Stimulated activated CD8-positive, alpha-beta memory T cell treated with anti-CD3 and anti-CD28 coated beads, Interleukin-15, amount 100 ng/mL, for 48 hours (primary cell): ENCODE measurements around the gene MAJIN.
A peak's percentile ranks its signal among the peaks of the same experiment; 100 is the strongest.

Experiments used
- DNase-seq, 2 donors: peaks; one replicate each; pipeline ENCODE4 v3.0.0-alpha.2; 2020; ENCODE audit warnings: low read depth in 2 of 2

MAJIN gene

GRCh38 chr11:64932324-64932723 lies 39.6 kb downstream of the MAJIN start:
- no peak for DNase-seq

- no peak for DNase-seq
Observed at GRCh38 chr11:64931290-64931689, 40.6 kb downstream of the MAJIN start.

- DNase-seq = no peak
Observed at GRCh38 chr11:64930340-64930739, 41.6 kb downstream of the MAJIN start.

- no peak for DNase-seq
Observed at GRCh38 chr11:64929625-64930024, 42.3 kb downstream of the MAJIN start.

GRCh38 chr11:64928957-64929356 lies 43.0 kb downstream of the MAJIN start:
- DNase-seq = no peak

- DNase-seq = no peak
Observed at GRCh38 chr11:64926689-64927088, 45.2 kb downstream of the MAJIN start.

- DNase-seq = no peak
Observed at GRCh38 chr11:64925536-64926436, 46.1 kb downstream of the MAJIN start.

GRCh38 chr11:64924910-64925284 lies 47.0 kb downstream of the MAJIN start:
- no peak for DNase-seq

GRCh38 chr11:64923944-64924909 lies 47.7 kb downstream of the MAJIN start, which contains the start of gene PPP2R5B:
Gene PPP2R5B, plus strand, starts transcription at chr11:64924689. Its CDS starts 1,046 bp downstream, at chr11:64925735.
- DNase-seq = peak; percentile 78 to 81

GRCh38 chr11:64923151-64923661 lies 48.7 kb downstream of the MAJIN start:
- DNase-seq = no peak

- no peak for DNase-seq
Observed at GRCh38 chr11:64921384-64921783, 50.5 kb downstream of the MAJIN start.

GRCh38 chr11:64920124-64920523 lies 51.8 kb downstream of the MAJIN start:
- DNase-seq = no peak

- DNase-seq = no peak
Observed at GRCh38 chr11:64919627-64920026, 52.3 kb downstream of the MAJIN start.

- no peak for DNase-seq
Observed at GRCh38 chr11:64918017-64918416, 53.9 kb downstream of the MAJIN start.

GRCh38 chr11:64917663-64917995 lies 54.3 kb downstream of the MAJIN start:
- DNase-seq = no peak

- peak; percentile 98 for DNase-seq
Observed at GRCh38 chr11:64916775-64917662, 54.9 kb downstream of the MAJIN start, which contains the start of gene ATG2A. Gene ATG2A, minus strand, starts transcription at chr11:64917209. Its CDS starts 74 bp downstream, at chr11:64917135.

- DNase-seq = no peak
Observed at GRCh38 chr11:64916040-64916774, 55.7 kb downstream of the MAJIN start.

GRCh38 chr11:64915376-64915887 lies 56.5 kb downstream of the MAJIN start:
- no peak for DNase-seq

GRCh38 chr11:64914123-64914522 lies 57.8 kb downstream of the MAJIN start:
- DNase-seq = no peak

- DNase-seq = no peak
Observed at GRCh38 chr11:64913171-64913727, 58.7 kb downstream of the MAJIN start.
